SH-SY5Y (cell line): Measurements from ENCODE around the gene MELK.

ENCODE experiments used
- GATA2 ChIP-seq: IDR thresholded peaks from 2 replicates; pipeline ENCODE4 v1.6.1; 2011; ENCODE audit warnings: mild to moderate bottlenecking, low read depth, low read length
- GATA3 ChIP-seq: IDR thresholded peaks from 2 replicates; pipeline ENCODE4 v1.6.1; 2011; ENCODE audit warnings: low read depth, mild to moderate bottlenecking, low read length, moderate library complexity

MELK gene

DNA sequence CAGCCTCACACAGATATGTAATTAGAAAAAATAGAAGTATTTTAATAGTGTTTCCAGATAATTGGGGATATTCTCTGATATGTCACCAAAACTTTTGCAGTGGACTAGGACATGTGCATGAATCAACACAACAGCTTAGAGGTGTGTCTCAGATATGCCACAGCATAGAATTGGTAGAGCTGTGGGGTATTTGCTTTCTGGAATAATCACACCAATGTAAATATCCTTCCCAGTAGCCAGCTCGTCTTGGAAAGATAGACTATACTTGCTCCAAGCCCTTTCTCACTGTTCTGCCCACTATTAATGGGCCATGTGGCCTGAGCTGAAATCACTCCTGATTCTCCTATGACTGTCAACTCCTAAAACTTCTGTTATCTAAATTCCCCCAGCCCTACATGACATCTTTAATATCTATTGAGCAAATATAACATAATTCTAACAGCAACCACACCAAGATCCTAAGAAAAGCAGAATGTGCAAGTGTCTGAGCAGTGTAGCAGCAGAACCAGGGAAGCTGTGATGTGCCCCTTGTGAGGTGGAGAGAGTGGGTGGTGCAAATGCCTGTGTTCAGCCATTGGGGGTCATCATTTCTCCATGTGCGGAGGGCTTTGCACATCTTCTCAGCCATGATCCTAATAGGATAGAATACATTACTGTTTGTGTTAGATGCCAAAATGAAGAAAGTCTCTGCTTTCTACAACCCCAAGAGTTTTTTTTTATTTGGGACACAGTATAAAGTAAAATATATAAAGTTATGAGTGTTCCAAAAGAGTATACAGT is 65.0 kb downstream of the MELK start:
- no peak for TF ChIP-seq GATA3
- TF ChIP-seq GATA2 = no peak

DNA sequence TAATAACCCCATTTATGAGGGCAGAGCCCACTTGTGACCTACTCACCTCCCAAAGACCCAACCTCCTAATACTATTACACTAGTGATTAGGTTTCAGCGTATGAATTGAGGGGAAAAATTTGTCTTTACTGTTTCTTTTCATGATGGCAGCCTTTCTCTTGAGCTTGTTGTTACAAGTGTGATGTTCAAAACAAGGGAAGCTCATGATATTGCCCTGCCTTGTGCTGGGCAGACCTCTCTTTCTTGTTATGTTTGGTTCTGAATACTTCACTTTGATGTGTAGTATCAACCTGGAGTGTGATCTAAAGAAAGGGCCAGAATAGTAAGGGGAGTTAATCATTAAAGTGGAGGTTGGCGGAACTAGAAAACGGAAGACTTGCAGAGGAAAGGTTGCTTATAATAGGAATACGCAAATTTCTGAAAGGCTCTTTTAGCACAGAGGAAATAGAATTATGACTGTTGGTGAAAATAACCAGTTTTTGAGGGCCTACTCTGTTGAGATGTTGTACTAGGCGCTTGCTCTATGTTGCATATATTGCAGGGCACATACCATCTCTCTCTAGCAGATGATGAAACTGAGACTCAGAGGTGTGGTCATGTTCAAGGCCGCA is 68.2 kb downstream of the MELK start:
- TF ChIP-seq GATA2 = no peak
- TF ChIP-seq GATA3 = no peak

DNA sequence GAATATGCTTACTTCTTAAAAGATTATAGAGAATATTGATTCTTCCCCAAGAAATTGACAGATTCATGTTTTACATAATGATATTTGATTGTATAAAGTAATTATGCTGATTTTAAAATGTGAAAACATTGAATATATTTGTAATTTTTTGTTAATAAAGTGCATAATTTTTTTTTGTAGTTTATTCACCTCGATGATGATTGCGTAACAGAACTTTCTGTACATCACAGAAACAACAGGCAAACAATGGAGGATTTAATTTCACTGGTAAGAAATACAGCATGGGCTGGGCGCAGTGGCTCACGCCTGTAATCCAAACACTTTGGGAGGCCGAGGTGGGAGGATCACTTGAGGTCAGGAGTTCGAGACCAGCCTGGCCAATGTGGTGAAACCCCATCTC is 70.1 kb downstream of the MELK start:
- TF ChIP-seq GATA3 = no peak

DNA sequence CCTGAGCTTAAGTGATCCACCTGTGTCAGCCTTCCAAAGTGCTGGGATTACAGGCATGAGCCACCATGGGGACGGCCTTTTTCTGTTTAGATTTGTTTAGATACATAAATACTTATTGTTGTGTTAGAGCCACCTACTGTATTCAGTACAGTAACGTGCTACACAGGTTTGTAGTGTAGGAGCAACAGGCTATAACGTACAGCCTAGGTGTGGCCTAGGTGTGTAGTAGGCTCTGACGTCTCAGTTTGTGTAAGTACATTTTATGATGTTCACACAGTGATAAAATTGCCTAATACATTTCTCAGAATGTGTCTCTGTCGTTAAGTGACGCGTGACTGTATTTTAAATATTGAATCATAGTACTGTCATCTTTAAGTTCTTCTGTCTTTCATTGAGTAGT is 84.1 kb downstream of the MELK start:
- TF ChIP-seq GATA2 = no peak
- no peak for TF ChIP-seq GATA3

DNA sequence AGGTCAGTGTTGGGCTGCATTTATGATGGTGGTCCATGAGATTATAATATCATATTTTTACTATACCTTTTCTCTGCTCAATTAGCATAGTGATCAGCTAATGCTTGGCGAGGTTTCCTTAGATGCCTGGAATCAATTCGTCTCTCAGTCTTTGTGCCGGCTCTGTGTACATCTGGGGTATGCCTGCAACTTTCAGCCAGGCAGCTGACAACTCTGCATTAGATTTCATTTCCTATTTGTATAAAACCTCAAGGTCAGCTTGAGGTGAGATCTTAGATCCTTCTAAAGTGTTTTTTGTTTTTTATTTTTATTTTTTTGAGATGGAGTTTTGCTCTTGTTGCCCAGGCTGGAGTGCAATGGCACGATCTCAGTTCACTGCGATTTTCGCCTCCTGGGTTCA is 86.8 kb downstream of the MELK start:
- TF ChIP-seq GATA3 = no peak
- TF ChIP-seq GATA2 = no peak

DNA sequence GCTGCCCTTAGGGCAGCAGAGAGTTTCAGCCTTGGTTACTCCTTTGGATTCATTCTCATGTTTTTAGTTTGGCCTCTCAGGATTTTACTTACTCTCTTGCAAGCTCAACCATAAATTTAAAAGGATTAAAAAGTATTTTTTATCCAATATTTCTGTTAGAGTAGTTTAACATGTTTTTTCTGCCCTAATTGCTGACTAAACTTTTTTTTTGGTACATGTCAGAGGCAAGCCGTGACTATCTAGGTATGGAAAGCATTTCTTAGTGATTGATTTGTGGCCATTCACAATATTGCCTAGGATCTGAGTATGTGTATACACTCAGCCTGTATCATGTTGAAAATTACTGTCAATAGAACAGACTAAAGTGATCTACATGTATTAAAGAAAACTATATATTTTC is 92.1 kb downstream of the MELK start:
- TF ChIP-seq GATA3 = no peak
- TF ChIP-seq GATA2 = no peak

DNA sequence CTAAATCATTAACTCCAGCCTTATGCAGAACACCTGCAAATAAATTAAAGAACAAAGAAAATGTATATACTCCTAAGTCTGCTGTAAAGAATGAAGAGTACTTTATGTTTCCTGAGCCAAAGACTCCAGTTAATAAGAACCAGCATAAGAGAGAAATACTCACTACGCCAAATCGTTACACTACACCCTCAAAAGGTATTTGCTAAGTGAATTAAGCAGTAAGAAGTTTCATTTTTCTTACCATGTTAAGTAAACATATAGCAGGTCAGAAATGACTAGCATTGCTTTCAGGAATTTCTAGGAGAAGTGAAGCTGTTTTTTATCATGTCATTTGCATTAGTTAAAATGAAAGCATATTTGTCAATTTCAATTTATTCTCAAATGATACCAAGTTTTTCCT is 92.7 kb downstream of the MELK start:
- TF ChIP-seq GATA3 (no peak), GATA2 (no peak)

DNA sequence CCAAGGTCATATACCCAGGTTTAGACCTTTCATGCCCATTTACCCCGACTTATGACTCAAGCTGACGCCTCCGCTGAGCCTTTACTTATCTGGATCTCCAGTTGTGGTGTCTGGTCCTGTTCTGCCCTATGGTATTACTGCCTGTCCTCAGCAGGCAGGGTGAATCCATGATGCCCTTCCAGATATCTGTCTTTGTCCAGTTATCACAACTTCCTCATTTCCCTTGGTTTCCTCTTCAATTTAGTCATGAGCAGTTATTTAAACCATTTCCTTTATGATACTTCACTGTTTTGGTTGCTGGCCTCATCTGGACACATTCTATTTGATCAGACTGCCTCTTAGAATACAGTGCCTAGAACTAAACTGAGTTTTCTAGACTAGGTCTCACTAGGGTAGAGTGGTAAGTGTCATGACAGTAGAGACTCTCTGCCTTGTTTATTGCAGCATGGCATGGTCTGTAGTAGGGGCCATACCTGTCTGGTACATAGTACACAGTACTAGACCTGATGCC is 93.3 kb downstream of the MELK start:
- TF ChIP-seq GATA2 (no peak), GATA3 (no peak)

DNA sequence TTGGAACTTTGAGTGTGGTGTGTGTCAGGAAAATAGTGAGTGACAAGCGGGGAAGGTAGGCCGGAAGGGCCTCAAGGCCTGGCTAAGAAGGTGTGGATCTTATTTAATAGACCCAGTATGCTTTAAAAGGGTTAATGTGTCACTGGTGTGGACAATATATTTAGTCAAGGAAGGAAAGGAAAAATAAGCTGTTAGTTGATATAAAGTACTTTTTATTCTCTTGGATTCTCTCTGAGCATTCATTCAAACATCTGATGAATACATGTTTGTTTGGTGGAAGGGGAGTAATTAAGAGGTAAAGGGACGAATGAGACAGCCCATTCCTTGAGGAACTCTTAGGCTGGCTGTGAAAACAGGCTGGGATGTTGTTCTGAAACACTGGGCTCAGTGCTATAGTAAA is 98.9 kb downstream of the MELK start:
- TF ChIP-seq GATA3 (no peak), GATA2 (no peak)

DNA sequence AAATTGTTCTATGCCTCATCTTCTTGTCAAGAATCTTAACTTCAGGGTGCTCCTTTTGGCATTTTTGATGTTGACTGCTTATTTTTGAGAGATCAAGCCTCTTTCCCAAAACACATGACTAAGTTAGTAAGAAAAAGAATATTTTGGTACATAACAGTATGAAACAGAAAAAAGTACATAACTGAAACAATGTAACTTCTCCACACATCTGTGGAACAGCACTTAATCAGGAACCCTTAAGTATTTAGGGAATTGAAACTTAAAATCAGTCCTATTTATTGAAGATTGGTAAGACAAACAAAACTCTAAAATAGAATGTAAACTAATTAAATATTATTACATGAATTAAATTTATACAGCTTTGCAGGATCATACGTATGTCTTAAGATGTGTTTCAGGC is 103.4 kb downstream of the MELK start:
- TF ChIP-seq GATA2 = no peak

DNA sequence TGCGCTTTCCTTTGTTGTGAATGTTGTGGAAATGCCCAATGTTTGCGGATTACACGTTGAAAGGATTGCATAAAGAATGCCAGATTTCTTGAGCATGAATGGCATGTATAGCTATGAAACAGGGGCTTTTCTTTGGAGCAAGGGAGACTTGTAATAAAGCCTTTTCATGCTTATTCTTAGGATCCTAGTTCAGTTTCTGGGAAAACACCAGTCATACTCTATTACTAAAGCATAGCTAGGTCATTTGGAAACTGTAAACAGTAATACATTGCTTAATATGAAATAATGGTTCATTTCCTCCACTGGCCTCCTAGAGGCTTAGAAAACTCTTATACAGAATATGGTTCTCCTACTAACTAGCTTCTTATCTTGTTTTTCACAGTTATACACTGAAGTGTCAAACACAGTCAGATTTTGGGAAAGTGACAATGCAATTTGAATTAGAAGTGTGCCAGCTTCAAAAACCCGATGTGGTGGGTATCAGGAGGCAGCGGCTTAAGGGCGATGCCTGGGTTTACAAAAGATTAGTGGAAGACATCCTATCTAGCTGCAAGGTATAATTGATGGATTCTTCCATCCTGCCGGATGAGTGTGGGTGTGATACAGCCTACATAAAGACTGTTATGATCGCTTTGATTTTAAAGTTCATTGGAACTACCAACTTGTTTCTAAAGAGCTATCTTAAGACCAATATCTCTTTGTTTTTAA is 104.2 kb downstream of the MELK start:
- TF ChIP-seq GATA3 (no peak), GATA2 (no peak)

DNA sequence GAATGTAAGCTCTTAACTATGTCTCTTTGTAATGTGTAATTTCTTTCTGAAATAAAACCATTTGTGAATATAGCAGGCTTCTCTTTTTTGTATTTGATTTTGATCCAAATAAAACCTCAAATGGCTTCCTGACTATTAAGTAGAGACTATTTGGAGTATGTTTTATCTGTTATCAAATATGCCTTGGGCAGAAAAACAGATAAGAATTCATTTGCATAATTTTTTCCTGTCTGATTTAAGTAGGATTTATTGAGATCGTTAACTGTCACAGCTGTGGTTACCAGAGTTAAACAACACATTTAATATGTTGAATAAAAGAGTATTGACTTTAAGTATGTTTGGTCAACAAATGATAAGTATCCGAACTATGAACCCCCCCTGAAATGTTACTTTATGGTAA is 104.9 kb downstream of the MELK start:
- TF ChIP-seq GATA3 (peak; percentile 46; the same call in 1 of the 2 replicates), GATA2 (no peak)

DNA sequence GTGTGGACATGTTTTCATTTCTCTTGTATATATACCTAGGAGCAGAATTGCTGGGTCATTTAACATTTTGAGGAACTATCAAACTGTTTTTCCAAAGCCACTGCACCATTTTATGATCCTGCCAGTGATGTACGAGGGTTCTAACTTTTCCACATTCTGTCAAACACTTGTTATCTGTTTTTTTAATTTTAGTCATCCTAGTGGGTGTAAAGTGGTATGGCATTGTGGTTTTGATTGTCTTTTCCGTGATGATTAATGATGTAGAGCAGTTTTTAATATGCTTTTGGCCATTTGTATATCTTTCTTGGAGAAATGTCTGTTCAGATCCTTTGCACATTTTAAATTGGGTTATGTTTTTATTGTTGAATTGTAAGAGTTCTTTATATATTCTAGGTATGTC is 107.0 kb downstream of the MELK start:
- TF ChIP-seq GATA3 (no peak), GATA2 (no peak)

DNA sequence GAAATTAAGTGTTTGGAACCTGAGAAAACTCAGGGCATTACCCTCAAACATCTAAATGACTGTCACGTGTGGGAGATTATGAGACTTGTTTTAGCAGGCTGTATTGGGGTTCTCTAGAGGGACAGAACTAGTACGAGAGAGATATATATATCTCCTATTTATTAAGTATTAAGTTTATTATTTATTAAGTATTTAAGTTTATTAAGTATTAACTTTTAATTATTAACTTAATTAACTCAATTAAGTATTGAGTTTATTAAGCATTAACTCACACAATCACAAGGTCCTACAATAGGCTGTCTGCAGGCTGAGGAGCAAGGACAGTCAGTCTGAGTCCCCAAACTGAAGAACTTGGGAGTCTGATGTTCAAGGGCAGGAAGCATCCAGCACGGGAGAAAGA is 113.8 kb downstream of the MELK start:
- no peak for TF ChIP-seq GATA2
- no peak for TF ChIP-seq GATA3
